Mesendoderm (in vitro differentiated cells): Measurements from ENCODE around the gene LSM4. TPM values are rescaled to one million over a fixed set of nuclear protein-coding genes. Genes with fewer than 3 reads are reported as not detected.
"Not testable (repeated sequence)": the region's sequence is repeated elsewhere in the genome, so short reads cannot be mapped to it uniquely, and the experiment has no call there.

Experiments
- DNase-seq: peaks from one replicate; pipeline ENCODE4 v3.0.0; 2013
- H2AK5ac ChIP-seq: 2 replicates; pipeline ENCODE4 v1.6.1; 2013; ENCODE audit warnings: low read length, inconsistent platforms
- H2BK120ac ChIP-seq: 2 replicates; pipeline ENCODE4 v1.6.1; 2013; ENCODE audit warnings: low read depth, mild to moderate bottlenecking, low read length, moderate library complexity, mixed read lengths
- H2BK15ac ChIP-seq: replicated peaks from 2 replicates; pipeline ENCODE4 v1.6.1; 2013; ENCODE audit warnings: low read depth, mild to moderate bottlenecking, moderate library complexity
- H2BK5ac ChIP-seq: 2 replicates; pipeline ENCODE4 v1.6.1; 2013; ENCODE audit warnings: low read length, inconsistent platforms
- H3K18ac ChIP-seq: 2 replicates; pipeline ENCODE4 v1.6.1; 2013; ENCODE audit warnings: mild to moderate bottlenecking, low read length, mixed read lengths
- H3K23ac ChIP-seq: one replicate; pipeline ENCODE4 v1.6.1; 2013; ENCODE audit warnings: low read length
- H3K27ac ChIP-seq: 2 replicates; pipeline ENCODE4 v1.5.1; 2013; ENCODE audit warnings: low read depth, mild to moderate bottlenecking, inconsistent platforms, low read length, moderate library complexity
- H3K27me3 ChIP-seq: 2 replicates; pipeline ENCODE4 v1.6.1; 2013; ENCODE audit warnings: low read length, control low read depth, mild to moderate bottlenecking, inconsistent platforms; ENCODE audit not compliant: insufficient read depth, poor library complexity
- H3K36me3 ChIP-seq: 2 replicates; pipeline ENCODE4 v1.6.1; 2013; ENCODE audit warnings: low read length, inconsistent platforms; ENCODE audit not compliant: control insufficient read depth, insufficient read depth
- H3K4ac ChIP-seq: one replicate; pipeline ENCODE4 v1.6.1; 2013; ENCODE audit warnings: low read depth, mild to moderate bottlenecking, low read length, moderate library complexity
- H3K4me1 ChIP-seq: 2 replicates; pipeline ENCODE4 v1.6.1; 2013; ENCODE audit warnings: low read depth, low read length, inconsistent platforms; ENCODE audit not compliant: control insufficient read depth
- H3K4me2 ChIP-seq: 2 replicates; pipeline ENCODE4 v1.6.1; 2013; ENCODE audit warnings: low read length
- H3K4me3 ChIP-seq: 2 replicates; pipeline ENCODE4 v1.5.1; 2013; ENCODE audit warnings: mild to moderate bottlenecking, low read length
- H3K56ac ChIP-seq: one replicate; pipeline ENCODE4 v1.6.1; 2013; ENCODE audit warnings: low read length
- H3K79me1 ChIP-seq: 2 replicates; pipeline ENCODE4 v1.6.1; 2013; ENCODE audit warnings: low read length, inconsistent platforms
- H3K79me2 ChIP-seq: 2 replicates; pipeline ENCODE4 v1.6.1; 2013; ENCODE audit warnings: mild to moderate bottlenecking, low read length; ENCODE audit not compliant: control insufficient read depth, insufficient read depth
- H3K9ac ChIP-seq: 2 replicates; pipeline ENCODE4 v1.6.1; 2013; ENCODE audit warnings: low read length, inconsistent platforms
- H4K5ac ChIP-seq: one replicate; pipeline ENCODE4 v1.6.1; 2013; ENCODE audit warnings: low read length
- H4K8ac ChIP-seq: one replicate; pipeline ENCODE4 v1.6.1; 2013; ENCODE audit warnings: low read depth, mild to moderate bottlenecking, control low read depth, low read length, moderate library complexity
- WGBS: extraction: QIAGEN DNeasy Blood & Tissue Kit; methylation state at CpG from one replicate; pipeline ENCODE4 v1.1.7; 2013; ENCODE audit warnings: low lambda C conversion rate, missing lambda C conversion rate; ENCODE audit not compliant: insufficient coverage; ENCODE audit errors: extremely low coverage; 5-methylcytosine and 5-hydroxymethylcytosine counted together
- polyA plus RNA-seq, 2 experiments: library from polyadenylated mRNA; stranded (reverse); fragments of 200-250 nt; gene quantifications; one replicate each; pipeline ENCODE4 v1.2.3, GENCODE V29; 2013

Gene LSM4
- 236 TPM for polyA plus RNA-seq (2013, experiment 1 of 2)
- polyA plus RNA-seq (2013, experiment 2 of 2): 226 TPM

DNA sequence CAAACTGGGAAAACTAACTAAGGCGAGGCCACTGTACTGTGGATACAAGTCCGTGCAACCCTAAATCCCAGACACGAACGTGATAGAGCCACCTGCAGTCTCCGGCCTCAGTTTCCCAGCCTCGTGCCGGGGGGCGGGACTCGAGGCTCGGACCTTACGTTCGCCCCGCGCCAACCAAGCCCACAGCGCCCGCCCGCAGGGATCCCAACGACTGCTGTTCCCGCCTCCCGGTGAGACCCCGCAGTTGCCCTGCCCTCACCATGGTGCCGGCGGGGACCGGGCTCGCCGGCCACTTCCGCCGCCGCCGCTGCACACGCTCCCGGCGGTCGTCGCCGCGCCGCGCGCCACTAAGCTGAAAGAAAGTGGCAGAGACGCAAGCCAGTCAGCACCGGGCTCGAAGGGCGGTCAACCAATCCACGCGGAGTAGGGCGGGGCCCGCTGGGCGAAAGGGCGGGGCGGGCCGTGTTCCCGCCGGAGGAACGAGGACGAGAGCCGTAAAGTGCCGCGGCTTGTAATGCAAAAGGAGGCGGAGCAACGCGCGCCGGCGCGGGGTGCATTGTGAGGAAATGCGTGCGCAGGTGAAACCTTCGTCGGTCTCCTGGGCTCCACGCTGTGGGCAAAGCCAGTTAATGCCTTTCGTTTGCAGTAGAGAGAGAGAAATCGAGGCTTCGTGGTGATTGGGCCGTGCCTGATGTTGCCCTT, at the start of gene LSM4:
Gene LSM4 (minus strand): TSS at position 318 of the 702 bp plus-strand sequence. CDS start 56 bp downstream, at position 262.
- peak; percentile 99 for DNase-seq

DNA sequence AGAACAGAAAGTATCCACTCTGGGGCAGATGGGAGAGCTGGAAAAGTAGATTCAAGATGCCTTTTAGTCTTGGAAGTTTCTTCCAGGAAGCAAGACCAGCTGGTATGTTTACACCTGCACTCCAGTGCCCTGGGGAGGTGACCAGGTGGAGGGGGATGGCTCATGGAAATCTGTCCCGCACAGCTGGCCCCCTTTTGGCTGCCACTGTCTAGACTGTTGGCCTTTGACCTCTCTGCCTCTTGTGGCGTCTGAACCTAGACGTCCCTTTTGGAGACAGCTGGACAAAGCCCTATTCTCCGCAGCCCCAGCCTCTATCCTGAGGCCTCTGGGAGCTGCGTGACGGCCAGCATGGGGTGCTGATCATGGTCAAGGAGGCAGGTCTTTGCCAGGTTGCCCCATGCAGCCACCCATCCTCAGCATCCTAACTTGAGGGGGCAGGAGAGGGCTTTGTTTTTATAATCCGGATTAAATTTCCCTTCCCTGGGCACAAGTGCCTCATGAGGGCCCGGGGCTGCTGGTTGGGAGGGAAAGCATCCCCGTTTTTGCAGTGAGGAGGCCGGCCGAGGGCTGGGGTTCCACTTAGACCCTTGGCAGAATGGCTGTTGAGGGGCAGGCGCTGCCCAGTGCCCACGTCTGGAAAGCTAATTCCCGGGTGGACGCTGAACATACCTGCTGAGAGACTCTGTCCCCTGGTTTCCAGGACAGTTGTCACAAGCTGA, 45.8 kb upstream of the LSM4 start:
- no CpG with 5 or more reads among the region's 15 CpGs for WGBS
- no peak overlapping the region for H2BK5ac ChIP-seq
- no peaks in the 10 kb centered on the region for H3K36me3 ChIP-seq
- H3K79me2 ChIP-seq: no peaks in the 10 kb centered on the region
- DNase-seq: no peak
- no peak overlapping the region for H3K23ac ChIP-seq
- peak overlapping the region; percentile 86 for H3K18ac ChIP-seq
- H3K4me1 ChIP-seq: peaks cover 7% of the 10 kb centered on the region
- peak overlapping the region; percentile 37 for H3K27ac ChIP-seq
- no peaks in the 10 kb centered on the region for H3K79me1 ChIP-seq
- no peak overlapping the region for H3K4me3 ChIP-seq
- H2AK5ac ChIP-seq: no peak overlapping the region
- H3K27me3 ChIP-seq: no peaks in the 10 kb centered on the region
- H4K5ac ChIP-seq: no peak overlapping the region
- H2BK120ac ChIP-seq: no peak overlapping the region
- H3K4me2 ChIP-seq: no peak overlapping the region
- H4K8ac ChIP-seq: no peak overlapping the region
- no peak overlapping the region for H2BK15ac ChIP-seq
- no peak overlapping the region for H3K9ac ChIP-seq
- peak overlapping the region; percentile 73 for H3K4ac ChIP-seq
- H3K56ac ChIP-seq: peak overlapping the region; percentile 60

More for the DNA sequence above, at the start of gene LSM4:
- Histone ChIP-seq H3K4ac (peak within 1 kb of the TSS; percentile 95), H3K18ac (peak within 1 kb of the TSS; percentile 75), H2AK5ac (peak within 1 kb of the TSS; percentile 31), H3K79me2 (peaks cover 36% of the 10 kb centered on the region), H3K23ac (no peak within 1 kb of the TSS), H4K5ac (peak within 1 kb of the TSS; percentile 60), H2BK5ac (peak within 1 kb of the TSS; percentile 72), H3K79me1 (peaks cover 21% of the 10 kb centered on the region), H2BK120ac (no peak within 1 kb of the TSS), H3K27ac (peak within 1 kb of the TSS; percentile 86), H2BK15ac (no peak within 1 kb of the TSS), H3K4me2 (peak within 1 kb of the TSS; percentile 59), H3K27me3 (no peaks in the 10 kb centered on the region), H3K4me3 (peak within 1 kb of the TSS; percentile 82), H4K8ac (peak within 1 kb of the TSS; percentile 31), H3K56ac (peak within 1 kb of the TSS; percentile 96), H3K9ac (peak within 1 kb of the TSS; percentile 98), H3K4me1 (peaks cover 8% of the 10 kb centered on the region), H3K36me3 (no peaks in the 10 kb centered on the region)
- WGBS: no CpG with 5 or more reads among the region's 75 CpGs

DNA sequence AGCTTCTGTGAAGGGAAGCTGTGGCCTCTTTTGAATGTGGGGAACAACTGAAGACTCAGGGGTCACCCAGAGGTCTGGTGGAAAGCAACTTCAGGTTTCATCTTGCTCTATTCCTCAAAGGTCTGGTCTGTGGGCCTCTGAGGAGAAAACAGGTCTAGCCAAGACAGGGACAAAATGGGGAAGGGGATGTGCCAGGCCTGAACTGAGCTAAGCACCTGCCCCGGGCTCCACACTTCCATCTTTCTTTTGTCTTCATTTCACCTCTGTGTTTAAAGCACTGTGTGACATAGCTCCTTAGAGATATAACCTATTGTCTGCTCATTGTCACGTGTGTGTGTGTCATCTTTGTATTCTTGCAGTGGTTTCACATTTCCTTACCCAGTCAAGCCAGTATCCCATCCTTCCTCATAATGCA, 43.2 kb upstream of the LSM4 start:
- Histone ChIP-seq H2BK5ac (peak overlapping the region; percentile 8), H3K36me3 (no peaks in the 10 kb centered on the region), H3K23ac (no peak overlapping the region), H4K5ac (no peak overlapping the region), H3K79me2 (no peaks in the 10 kb centered on the region), H2BK15ac (no peak overlapping the region), H3K4me1 (peaks cover 4% of the 10 kb centered on the region), H2AK5ac (peak overlapping the region; percentile 54), H3K27ac (peak overlapping the region; percentile 55), H3K18ac (peak overlapping the region; percentile 46), H2BK120ac (peak overlapping the region; percentile 97), H3K4me3 (no peak overlapping the region), H3K4ac (peak overlapping the region; percentile 63), H3K27me3 (no peaks in the 10 kb centered on the region), H4K8ac (no peak overlapping the region), H3K56ac (peak overlapping the region; percentile 44), H3K9ac (no peak overlapping the region), H3K4me2 (no peak overlapping the region), H3K79me1 (no peaks in the 10 kb centered on the region)
- WGBS: no CpG with 5 or more reads among the region's 2 CpGs
- DNase-seq: no peak

DNA sequence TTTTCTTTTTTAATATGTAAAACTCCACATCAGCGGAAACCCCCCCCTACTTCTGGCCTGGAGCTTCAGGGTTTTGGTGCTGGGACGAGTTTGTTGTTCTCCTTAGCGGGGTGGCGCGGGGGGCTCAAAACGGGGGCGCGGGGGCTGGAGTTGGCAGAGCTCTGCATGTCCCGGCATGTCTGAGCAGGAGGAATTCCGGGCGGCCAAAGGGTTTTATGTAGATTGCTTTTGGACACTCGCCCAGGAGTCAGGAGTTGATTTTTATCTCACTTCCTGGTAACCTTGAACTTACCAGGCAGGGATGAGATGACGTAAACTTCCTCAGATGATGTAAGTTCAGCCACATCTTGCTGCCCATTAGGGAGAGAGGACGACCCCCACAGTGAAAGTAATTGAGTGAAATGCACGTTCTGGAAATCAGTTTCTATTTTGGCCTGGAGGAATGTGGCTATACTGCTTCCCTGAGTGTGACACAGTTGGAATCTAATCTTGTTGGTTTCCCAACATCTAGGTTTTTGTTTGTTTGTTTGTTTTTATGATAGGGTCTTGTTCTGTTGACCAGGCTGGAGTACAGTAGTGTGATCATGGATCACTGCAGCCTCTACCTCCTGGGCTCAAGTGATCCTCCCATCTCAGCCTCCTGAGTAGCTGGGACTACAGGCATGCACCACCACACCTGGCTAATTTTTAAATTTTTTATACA, 42.1 kb upstream of the LSM4 start:
- Histone ChIP-seq H2AK5ac (no peak overlapping the region), H3K27me3 (no peaks in the 10 kb centered on the region), H4K5ac (no peak overlapping the region), H3K4ac (peak overlapping the region; percentile 89), H3K9ac (no peak overlapping the region), H3K18ac (peak overlapping the region; percentile 31), H2BK120ac (peak overlapping the region; percentile 97), H3K36me3 (no peaks in the 10 kb centered on the region), H3K27ac (peak overlapping the region; percentile 55), H3K23ac (no peak overlapping the region), H3K4me3 (no peak overlapping the region), H3K79me2 (no peaks in the 10 kb centered on the region), H4K8ac (no peak overlapping the region), H3K4me1 (peaks cover 4% of the 10 kb centered on the region), H3K4me2 (no peak overlapping the region), H2BK15ac (no peak overlapping the region), H2BK5ac (peak overlapping the region; percentile 96), H3K79me1 (no peaks in the 10 kb centered on the region), H3K56ac (peak overlapping the region; percentile 85)
- no CpG with 5 or more reads among the region's 15 CpGs for WGBS
- DNase-seq: peak; percentile 99

DNA sequence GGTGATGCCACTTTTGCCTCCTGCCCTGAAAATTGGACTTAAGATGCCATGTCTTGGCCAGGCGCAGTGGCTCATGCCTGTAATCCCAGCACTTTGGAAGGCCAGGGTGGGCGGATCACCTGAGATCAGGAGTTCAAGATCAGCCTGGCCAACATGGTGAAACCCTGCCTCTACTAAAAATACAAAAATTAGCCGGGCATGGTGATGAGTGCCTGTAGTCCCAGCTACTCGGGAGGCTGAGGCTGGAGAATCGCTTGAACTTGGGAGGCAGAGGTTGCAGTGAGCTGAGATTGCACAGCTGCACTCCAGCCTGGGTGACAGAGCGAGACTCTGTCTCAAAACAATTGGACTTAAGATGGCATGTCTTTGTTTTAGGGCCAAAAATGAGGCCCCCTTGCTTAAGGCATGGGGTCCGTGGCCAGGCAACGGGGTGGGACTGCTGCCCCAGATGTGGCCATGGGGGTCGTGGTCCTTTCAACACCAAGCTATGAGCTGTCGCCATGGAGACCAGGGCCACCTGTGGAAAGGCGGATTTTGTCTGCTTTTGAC, 41.5 kb upstream of the LSM4 start:
- H3K56ac ChIP-seq: peak overlapping the region; percentile 85
- H3K79me2 ChIP-seq, H3K36me3 ChIP-seq, H3K27me3 ChIP-seq, H3K79me1 ChIP-seq, H3K4me2 ChIP-seq, H4K8ac ChIP-seq, H4K5ac ChIP-seq, H3K23ac ChIP-seq, H2BK15ac ChIP-seq, H3K4me1 ChIP-seq, H3K4me3 ChIP-seq: not testable (repeated sequence)
- H3K27ac ChIP-seq: peak overlapping the region; percentile 54
- peak overlapping the region; percentile 66 for H2BK120ac ChIP-seq
- peak overlapping the region; percentile 48 for H2AK5ac ChIP-seq
- peak overlapping the region; percentile 84 for H3K4ac ChIP-seq
- peak overlapping the region; percentile 96 for H2BK5ac ChIP-seq
- H3K9ac ChIP-seq: peak overlapping the region; percentile 17
- peak; percentile 43 for DNase-seq
- WGBS: no CpG with 5 or more reads among the region's 11 CpGs
- H3K18ac ChIP-seq: peak overlapping the region; percentile 66
